Measurements from ENCODE around the gene ASPSCR1.

DNA sequence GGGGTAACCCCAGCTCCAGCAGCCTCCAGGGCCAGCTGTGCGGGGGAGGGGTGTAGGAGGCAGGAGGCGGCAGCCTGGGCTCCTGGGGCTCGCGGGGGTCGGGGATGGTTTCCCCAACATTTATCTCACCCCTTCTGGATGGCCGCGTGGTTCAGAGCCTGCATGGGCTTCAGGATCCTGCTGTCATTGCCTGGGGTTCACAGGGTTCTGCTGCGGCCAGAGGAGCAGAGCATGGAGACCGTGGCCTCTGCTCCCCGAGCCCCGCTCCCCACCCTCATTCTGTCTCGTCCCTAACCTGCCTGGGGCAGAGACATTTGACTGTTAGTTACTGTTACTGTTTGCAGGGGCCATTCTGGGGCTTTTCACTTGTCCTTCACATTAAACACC is 35.3 kb upstream of the ASPSCR1 start:
- TF ChIP-seq, protein P1, sequence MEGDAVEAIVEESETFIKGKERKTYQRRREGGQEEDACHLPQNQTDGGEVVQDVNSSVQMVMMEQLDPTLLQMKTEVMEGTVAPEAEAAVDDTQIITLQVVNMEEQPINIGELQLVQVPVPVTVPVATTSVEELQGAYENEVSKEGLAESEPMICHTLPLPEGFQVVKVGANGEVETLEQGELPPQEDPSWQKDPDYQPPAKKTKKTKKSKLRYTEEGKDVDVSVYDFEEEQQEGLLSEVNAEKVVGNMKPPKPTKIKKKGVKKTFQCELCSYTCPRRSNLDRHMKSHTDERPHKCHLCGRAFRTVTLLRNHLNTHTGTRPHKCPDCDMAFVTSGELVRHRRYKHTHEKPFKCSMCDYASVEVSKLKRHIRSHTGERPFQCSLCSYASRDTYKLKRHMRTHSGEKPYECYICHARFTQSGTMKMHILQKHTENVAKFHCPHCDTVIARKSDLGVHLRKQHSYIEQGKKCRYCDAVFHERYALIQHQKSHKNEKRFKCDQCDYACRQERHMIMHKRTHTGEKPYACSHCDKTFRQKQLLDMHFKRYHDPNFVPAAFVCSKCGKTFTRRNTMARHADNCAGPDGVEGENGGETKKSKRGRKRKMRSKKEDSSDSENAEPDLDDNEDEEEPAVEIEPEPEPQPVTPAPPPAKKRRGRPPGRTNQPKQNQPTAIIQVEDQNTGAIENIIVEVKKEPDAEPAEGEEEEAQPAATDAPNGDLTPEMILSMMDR (IDR thresholded peaks at IDR 0.05 in 8 of 11, conservative IDR thresholded peaks at IDR 0.05 in 3 of 11) = no peak
- no peak for TF ChIP-seq POLR2A (IDR thresholded peaks at IDR 0.05)

Data from spleen (tissue), 7 donors.